Right ventricle myocardium superior (tissue), 1 donor: Measurements from ENCODE around the gene GNB1. TPM values are rescaled to one million over a fixed set of nuclear protein-coding genes. Genes with fewer than 3 reads are reported as not detected.
A peak's percentile ranks its signal among the peaks of the same experiment; 100 is the strongest.

Experiments used
- ATAC-seq: fragments of 200-7000 bp; cut with Tn5 transposase; one replicate; pipeline ENCODE4 v1.9.1; 2020; ENCODE audit warnings: mild to moderate bottlenecking; ENCODE audit not compliant: poor library complexity
- DNase-seq: peaks from one replicate; pipeline ENCODE4 v3.0.0-alpha.2; 2020
- intact Hi-C: fragments of 100-400 bp; cut with DNase I; formaldehyde crosslinking; loops from one replicate; pipeline ENCODE4 v1.11.2; 2022
- total RNA-seq: library from RNA; stranded (reverse); fragmentation: NEBNext Ultra II Directional; extraction: Animal tissue kit (Norgen Biotek cat#: 25700); gene quantifications from one replicate; pipeline ENCODE4 v1.2.1, GENCODE V29; 2021
- donor health status: DM: no; HTN: yes; CAD: no; lungs with severe emphysema.

Gene GNB1
- total RNA-seq, 1 donor from 2014 or later: 154 TPM

- intact Hi-C loops: no loop called here
- ATAC-seq (no peak), DNase-seq (no peak)
These were observed 82.7 kb downstream of the GNB1 start for GRCh38 chr1:1808206-1808605.

- ATAC-seq (peak; percentile 39), DNase-seq (no peak)
These were observed 84.0 kb downstream of the GNB1 start for GRCh38 chr1:1806890-1807289.

GRCh38 chr1:1804301-1804700 lies 86.6 kb downstream of the GNB1 start:
- intact Hi-C loops: no loop called here

More at GRCh38 chr1:1806890-1807289, 84.0 kb downstream of the GNB1 start:
- intact Hi-C loops: no loop called here

GRCh38 chr1:1802871-1803270 lies 88.0 kb downstream of the GNB1 start:
- intact Hi-C loops: no loop called here
- ATAC-seq: no peak
- DNase-seq: no peak

More at GRCh38 chr1:1804301-1804700, 86.6 kb downstream of the GNB1 start:
- no peak for ATAC-seq
- DNase-seq: no peak

- DNase-seq (no peak), ATAC-seq (no peak)
- intact Hi-C loops: no loop called here
These were observed 91.2 kb downstream of the GNB1 start for GRCh38 chr1:1799716-1800115.

GRCh38 chr1:1797731-1798341 lies 93.1 kb downstream of the GNB1 start:
- no peak for DNase-seq
- ATAC-seq: no peak
- intact Hi-C loops: no loop called here

GRCh38 chr1:1796466-1796865 lies 94.4 kb downstream of the GNB1 start:
- intact Hi-C loops: no loop called here
- DNase-seq: no peak
- no peak for ATAC-seq

GRCh38 chr1:1794999-1795398 lies 95.9 kb downstream of the GNB1 start:
- no peak for DNase-seq
- no peak for ATAC-seq
- intact Hi-C loops: no loop called here

GRCh38 chr1:1793481-1794244 lies 97.2 kb downstream of the GNB1 start:
- intact Hi-C loops: no loop called here
- no peak for DNase-seq
- ATAC-seq: no peak

- DNase-seq (peak; percentile 51), ATAC-seq (no peak)
- intact Hi-C loops: no loop called here
These were observed 102.0 kb downstream of the GNB1 start for GRCh38 chr1:1788646-1789431.

GRCh38 chr1:1788136-1788535 lies 102.8 kb downstream of the GNB1 start:
- ATAC-seq: peak; percentile 73
- DNase-seq: peak; percentile 60
- intact Hi-C loops: no loop called here

GRCh38 chr1:1786836-1787605 lies 103.9 kb downstream of the GNB1 start:
- intact Hi-C loops: no loop called here
- ATAC-seq (no peak), DNase-seq (no peak)

- ATAC-seq (no peak), DNase-seq (no peak)
- intact Hi-C loops: no loop called here
These were observed 105.2 kb downstream of the GNB1 start for GRCh38 chr1:1785666-1786065.

- intact Hi-C loops: no loop called here
- DNase-seq (no peak), ATAC-seq (no peak)
These were observed 106.0 kb downstream of the GNB1 start for GRCh38 chr1:1784933-1785332.

- intact Hi-C loops: no loop called here
- ATAC-seq: no peak
- no peak for DNase-seq
These were observed 107.6 kb downstream of the GNB1 start for GRCh38 chr1:1783320-1783719.

- DNase-seq (peak; percentile 80), ATAC-seq (peak; percentile 53)
- intact Hi-C loops: no loop called here
These were observed 108.3 kb downstream of the GNB1 start for GRCh38 chr1:1782399-1783221.

GRCh38 chr1:1781526-1781903 lies 109.4 kb downstream of the GNB1 start:
- intact Hi-C loops: no loop called here
- ATAC-seq (no peak), DNase-seq (no peak)
